ENCODE data around the gene UBE2E2.

The UBE2E2 gene

GRCh38 chr3:23377928-23378672 lies 175.0 kb downstream of the UBE2E2 start:
- in situ Hi-C loops (cut with MboI; ENCODE audit: low sequenced_read_pairs): no loop called here

DNA sequence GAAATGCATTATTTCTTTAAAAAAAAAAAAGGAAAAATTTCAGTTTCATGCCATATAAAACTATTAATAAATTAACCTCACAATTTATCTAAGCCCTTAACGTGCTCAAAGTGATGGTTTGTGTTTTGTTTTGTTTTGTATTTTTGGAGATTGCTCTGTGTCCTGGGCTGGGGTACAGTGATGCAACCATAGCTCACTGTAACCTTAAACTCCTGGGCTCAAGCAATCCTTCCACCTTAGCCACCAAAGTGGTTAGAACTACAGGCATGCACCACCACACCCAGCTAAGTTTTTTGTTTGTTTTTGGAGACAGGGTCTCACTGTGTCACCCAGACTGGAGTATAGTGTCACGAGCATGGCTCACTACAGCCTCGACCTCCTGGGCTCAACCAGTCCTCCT lies 180.7 kb downstream of the UBE2E2 start:
- in situ Hi-C loops (cut with MboI; ENCODE audit: low sequenced_read_pairs): no loop called here

DNA sequence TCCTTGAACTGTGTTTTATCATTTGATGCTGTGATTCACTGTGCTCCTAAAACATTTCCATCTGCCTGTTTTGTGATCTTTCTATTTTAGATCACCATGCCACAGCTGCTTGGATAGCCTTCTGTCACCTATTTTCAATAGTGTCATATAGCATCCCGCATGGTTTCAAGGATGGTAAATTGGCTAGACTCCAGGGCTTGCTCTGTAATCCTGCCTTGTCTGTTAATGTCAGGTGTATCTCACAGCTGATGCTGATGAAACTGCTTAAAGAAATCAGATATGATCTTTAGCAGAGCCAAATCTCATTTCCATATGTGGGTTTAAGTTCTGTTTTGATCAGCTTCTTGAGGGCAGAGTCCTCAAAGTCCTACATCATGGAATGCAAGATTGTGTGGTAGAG lies 182.2 kb downstream of the UBE2E2 start:
- in situ Hi-C loops (cut with MboI; ENCODE audit: low sequenced_read_pairs): no loop called here

- in situ Hi-C loops (cut with MboI; ENCODE audit: low sequenced_read_pairs): no loop called here
Measured at GRCh38 chr3:23387286-23387918, 184.3 kb downstream of the UBE2E2 start.

DNA sequence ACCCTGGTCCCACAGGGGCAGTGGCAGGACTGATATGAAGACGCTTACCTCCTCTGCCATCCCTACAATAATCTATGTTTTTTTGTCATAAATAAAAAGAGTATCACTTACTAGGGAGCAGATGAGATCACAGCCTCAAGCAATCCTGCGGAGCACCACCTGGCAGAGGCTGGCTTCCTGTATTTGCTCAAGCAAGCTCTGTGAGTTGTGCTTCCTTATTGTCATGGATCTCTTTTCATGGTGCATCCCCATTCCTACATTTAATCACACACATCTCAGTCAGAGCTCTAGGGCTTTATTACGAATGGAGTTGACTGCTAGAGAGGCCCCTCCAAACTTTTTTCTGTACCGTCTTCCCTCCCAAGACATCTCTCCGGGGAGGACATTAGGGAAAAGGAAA lies 186.0 kb downstream of the UBE2E2 start:
- in situ Hi-C loops (cut with MboI; ENCODE audit: low sequenced_read_pairs): no loop called here

- in situ Hi-C loops (cut with MboI; ENCODE audit: low sequenced_read_pairs): no loop called here
Measured at GRCh38 chr3:23389686-23390085, 186.6 kb downstream of the UBE2E2 start.

DNA sequence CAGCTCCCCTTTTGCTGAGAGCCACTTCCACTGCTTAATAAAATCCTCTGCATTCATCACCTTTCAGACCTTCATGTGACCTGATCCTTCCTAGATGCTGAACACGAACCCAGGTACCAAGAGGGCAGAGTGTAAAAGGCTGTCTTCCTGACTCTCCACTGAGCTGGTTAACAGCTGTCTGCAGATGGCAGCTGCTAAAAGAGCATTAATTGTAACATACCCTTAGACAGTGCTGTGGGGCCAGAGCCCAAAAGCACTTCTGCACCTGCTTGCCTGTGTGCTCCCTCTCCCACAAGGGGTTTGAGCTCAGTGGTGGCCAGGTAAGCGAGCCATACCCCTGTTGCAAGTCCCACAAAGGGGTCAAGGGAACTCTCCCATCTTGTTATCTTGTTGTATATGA lies 187.3 kb downstream of the UBE2E2 start:
- in situ Hi-C loops (cut with MboI; ENCODE audit: low sequenced_read_pairs): no loop called here

DNA sequence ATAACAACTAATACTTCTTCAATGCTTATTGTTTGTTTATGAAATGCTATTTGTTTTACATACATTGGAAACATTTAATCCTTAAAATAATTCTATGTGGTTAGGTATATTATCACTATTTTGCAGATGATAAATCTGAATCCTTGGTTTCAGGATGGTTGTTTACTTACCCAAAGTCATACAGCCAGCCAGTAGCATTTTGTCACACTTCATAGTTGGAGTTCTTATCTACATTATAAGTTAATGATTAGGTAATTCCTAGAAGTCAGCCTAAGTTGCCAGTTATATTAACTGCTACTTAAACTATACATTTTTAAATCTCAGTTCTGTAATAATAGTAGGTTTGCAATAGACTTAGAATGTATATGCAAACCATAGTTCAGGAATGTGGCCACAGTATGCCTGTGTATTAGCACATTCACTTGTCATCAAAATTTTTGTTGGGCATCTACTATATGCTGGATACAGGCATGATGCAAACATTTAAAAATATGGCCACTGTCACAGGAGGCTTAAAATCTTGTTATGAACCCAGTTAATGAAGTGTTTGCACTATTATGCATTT lies 187.9 kb downstream of the UBE2E2 start:
- in situ Hi-C loops (cut with MboI; ENCODE audit: low sequenced_read_pairs): no loop called here

DNA sequence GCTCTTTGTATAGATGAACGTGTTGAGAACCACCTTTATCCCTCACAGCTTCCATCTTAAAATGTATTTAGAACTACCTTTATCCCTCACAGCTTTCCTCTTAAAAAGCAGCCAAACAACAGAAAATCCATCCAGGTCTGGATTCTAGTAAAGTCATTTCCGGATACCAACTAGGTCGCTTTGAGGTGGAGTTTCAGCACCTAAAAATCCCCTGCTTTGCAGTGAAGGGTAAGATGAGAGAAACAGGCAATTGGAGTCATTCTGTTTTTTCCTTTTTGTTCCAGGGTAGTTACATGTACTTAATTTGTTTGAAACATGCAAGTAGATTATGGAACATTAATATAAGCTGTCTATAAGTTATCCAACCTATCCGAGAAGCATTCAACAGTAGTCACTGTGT lies 192.0 kb downstream of the UBE2E2 start:
- in situ Hi-C loops (cut with MboI; ENCODE audit: low sequenced_read_pairs): no loop called here

DNA sequence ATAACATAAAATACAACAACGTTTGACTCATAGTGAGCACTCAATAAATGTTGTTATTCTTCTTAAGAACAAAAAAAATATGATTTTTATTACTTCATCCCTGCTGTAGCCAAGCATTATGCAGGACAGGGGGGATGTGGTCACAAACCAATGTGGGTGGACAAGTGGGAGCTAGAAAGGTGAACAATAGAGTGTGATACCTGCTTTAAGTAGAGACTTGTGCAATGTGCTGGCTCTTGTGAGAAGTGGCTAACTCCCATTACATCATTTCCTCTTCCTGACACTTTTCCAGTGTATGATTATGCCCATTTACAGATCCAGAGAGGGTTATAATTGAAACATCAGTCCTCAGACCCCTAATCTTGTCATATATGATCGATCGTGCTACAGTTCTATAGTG lies 193.6 kb downstream of the UBE2E2 start:
- in situ Hi-C loops (cut with MboI; ENCODE audit: low sequenced_read_pairs): no loop called here

DNA sequence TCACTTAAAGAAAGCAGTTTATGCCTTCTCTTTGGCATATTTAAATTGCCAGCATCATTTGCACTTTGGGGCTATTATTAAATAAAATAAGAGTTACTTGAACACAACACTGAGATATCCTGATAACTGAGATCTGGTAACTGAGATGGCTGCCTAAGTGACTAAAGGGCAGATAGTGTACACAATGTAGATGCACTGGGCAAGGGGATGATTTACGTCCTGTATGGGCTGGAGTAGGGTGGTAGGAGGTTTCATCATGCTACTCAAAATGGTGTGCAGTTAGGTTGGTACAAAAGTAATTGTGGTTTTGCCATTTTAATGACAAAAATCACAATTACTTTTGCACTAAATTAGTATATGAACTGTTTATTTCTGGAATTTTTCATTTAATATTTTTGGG lies 196.1 kb downstream of the UBE2E2 start:
- in situ Hi-C loops (cut with MboI; ENCODE audit: low sequenced_read_pairs): no loop called here

DNA sequence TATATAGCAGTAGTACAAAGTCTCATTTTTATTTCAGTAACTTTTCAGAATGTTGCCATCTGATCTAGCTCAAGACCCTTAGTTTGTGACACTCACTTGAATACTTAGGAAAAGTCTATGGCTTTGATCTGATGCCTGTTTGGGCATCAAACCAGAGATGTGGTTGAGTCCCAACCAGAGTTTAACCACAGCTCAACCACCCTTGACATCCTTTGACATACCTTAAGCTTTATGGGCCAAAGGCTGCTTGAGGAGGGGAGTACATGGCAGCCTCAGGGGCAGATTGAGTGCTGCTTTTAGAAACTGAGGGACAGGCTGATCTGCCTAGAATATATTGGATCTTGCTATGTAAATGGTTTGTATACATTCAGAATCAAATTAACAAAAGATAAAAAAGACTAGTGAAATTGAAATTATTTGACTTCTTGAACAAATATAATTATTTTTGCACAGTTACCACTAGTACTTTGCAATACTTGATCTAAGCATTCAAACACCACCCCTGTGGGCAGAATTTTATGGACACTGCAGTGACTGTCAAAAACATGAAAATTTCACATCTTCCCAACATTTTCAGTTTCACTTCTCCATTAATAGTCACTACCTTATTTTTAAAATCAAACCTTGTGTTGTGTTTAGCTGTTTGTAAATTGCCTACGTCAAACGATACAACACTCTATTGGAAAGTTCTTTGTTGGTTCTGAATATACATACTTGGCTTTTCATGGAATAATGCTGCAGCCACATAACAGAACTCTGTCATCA lies 199.8 kb downstream of the UBE2E2 start:
- in situ Hi-C loops (cut with MboI; ENCODE audit: low sequenced_read_pairs): no loop called here

GRCh38 chr3:23404246-23404645 lies 201.1 kb downstream of the UBE2E2 start:
- in situ Hi-C loops (cut with MboI; ENCODE audit: low sequenced_read_pairs): no loop called here

DNA sequence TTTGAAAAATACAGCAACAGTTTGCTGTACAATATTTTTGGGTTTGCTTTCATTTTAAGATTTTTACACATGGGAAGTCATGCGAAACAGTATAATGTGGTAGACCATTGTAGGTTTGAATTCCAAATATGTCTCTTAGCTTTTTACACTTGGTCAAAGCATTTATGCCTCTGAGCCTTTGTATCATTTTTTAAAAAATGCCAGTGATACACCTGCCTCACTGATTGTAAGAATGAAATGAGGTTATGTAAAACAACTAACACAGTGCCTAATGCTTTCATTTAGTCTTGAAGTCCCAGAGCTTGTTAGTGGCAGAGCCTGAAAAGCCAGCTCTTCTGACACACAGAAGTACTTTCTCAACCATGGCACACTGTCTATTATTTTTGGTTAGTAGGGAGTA lies 202.0 kb downstream of the UBE2E2 start:
- in situ Hi-C loops (cut with MboI; ENCODE audit: low sequenced_read_pairs): no loop called here

DNA sequence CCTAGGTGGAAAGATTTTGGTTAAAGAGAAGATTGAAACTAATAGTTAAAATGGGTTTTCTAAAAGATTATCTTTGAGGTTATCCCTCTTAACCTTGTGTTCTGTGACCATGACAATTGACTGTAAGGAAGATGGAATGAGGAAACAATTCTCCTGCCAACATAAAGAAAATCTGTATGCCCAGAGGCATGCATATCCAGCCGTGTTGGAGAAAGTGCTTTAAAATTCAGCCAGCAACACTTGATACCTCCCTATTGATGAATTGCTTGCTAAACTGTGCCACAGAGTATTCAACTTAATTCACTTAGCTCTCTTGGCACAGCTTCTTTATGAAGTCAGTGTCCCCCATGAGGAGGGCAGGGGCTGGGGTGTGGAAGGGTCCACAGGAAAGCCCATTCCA lies 203.5 kb downstream of the UBE2E2 start:
- in situ Hi-C loops (cut with MboI; ENCODE audit: low sequenced_read_pairs): no loop called here

DNA sequence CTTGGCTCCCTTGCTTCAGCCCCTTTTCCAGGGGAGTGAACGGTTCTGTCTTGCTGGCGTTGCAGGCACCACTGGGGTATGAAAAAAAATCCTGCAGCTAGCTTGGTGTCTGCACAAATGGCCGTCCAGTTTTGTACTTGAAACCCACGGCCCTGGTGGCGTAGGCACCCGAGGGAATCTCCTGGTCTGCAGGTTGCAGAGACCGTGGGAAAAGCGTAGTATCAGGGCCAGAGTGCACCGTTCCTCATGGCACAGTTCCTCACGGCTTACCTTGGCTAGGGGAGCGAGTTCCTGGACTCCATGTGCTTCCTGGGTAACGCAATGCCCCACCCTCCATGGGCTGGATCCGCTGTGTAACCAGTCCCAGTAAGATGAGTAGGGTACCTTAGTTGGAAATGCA lies 214.9 kb downstream of the UBE2E2 start:
- in situ Hi-C loops (cut with MboI; ENCODE audit: low sequenced_read_pairs): no loop called here

DNA sequence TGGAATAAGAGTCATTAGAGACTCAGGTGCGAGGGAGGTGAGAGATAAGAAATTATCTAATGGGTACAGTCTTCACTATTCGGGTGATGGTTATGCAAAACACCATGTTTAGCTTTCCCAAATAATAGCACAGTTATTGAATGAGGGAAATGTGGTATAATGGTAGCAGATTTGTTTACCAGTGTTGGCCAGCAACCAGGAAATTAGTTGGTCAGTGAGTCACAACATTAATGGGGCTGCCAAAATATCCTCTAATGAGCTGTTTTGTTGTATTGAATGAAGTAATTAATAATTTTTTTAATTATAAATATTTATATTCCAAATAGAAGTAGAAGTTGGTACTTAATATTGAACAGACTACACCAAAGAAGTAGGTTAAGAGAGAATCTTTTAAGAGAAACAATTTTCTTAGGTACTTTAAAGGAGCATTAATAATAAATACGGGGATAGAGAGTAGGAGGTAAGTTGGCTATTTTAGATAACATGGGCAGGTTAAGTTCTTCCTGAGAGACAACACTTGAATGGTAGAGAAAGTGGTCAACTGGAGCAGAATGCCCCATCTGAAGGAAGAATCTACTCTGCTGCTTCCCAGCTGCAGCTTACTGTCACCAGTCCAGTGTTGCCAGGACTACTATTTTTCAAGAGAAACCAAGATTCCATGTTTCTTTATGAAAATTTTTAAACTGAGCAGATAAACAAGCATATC lies 218.8 kb downstream of the UBE2E2 start:
- in situ Hi-C loops (cut with MboI; ENCODE audit: low sequenced_read_pairs): no loop called here

DNA sequence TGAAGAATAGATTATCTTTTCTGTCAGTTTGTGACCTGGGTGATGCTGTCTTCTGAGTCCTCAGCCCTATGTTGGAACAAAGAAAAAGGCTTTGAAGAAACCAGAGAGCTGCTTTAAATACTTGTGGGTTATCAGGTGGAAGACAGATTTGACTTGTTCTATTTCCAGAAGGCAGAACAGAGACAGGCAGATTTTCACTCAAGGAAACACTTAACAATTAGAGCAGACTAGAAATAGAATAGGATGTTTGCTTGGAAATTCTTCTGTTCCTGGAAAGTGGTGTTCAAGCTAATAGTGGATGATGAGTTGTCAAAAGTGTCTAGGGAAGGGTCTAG lies 219.4 kb downstream of the UBE2E2 start:
- in situ Hi-C loops (cut with MboI; ENCODE audit: low sequenced_read_pairs): no loop called here

GRCh38 chr3:23425410-23425809 lies 222.3 kb downstream of the UBE2E2 start:
- in situ Hi-C loops (cut with MboI; ENCODE audit: low sequenced_read_pairs): no loop called here

DNA sequence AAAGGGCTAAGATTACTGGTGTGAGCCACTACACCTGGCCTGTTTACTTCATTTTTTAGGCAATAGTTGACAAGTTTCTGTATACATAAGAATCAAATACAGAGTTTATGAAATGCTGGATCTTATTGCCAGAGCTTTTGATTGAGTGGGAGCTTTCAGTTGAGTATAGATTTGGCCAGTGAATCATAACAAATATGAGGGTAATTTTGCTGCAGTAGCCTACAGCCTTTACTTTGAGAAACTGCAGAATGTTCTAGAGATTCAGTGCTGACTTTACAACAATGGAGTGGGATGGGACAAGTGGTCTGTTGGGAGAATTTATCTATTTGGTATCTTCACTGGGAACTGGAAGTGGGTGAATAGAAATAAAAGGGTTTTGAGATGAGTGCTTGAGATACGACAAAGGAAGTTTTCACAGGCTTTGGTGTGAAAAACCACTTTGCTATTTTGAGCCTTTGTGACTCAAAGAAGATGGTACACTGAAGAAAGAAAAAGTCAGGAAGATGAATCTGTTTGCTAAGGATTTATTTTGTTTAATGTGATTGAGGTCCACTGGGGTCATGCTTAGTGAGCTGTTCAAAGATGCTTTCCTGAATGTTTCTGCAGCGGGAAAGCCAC lies 227.8 kb downstream of the UBE2E2 start:
- in situ Hi-C loops (cut with MboI; ENCODE audit: low sequenced_read_pairs): no loop called here

DNA sequence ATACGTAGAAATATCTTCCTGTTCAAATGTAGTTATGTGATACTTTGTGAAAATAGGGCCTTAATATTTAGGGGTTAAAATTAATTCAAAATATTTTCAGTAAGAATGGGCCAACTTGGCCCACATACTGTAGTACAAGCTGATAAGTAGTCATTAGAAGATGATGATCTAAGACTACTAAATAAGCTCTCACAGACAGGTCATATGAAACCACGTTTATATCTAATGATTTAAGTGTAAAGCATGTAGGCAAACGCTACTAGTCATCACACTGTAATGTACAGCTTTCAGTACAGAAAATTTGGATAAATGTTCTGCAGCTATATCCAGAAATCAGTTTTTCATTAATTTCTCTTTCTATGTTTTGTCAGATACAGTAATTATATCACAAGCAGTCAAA lies 228.6 kb downstream of the UBE2E2 start:
- in situ Hi-C loops (cut with MboI; ENCODE audit: low sequenced_read_pairs): no loop called here

Measured in hTERT RPE-1 (cell line).